DND-41 (cell line): ENCODE data around the gene SULF2.

Experiments
- CTCF ChIP-seq: IDR thresholded peaks from 2 replicates; pipeline ENCODE4 v1.5.1; 2012; ENCODE audit warnings: borderline replicate concordance, low read length, moderate library complexity, mild to moderate bottlenecking; ENCODE audit not compliant: poor library complexity, severe bottlenecking; ENCODE audit errors: extremely low read depth
- EZH2 ChIP-seq: IDR thresholded peaks from 3 replicates; pipeline ENCODE4 v1.6.1; 2012; ENCODE audit warnings: borderline replicate concordance, low read depth, mild to moderate bottlenecking, moderate library complexity, low read length, inconsistent platforms; ENCODE audit not compliant: severe bottlenecking

GRCh38 chr20:47775841-47776240 is 9.4 kb downstream of the SULF2 start:
- no peak for TF ChIP-seq CTCF
- no peak for TF ChIP-seq EZH2
